ENCODE measurements around the gene SGIP1. TPM values are rescaled to one million over a fixed set of nuclear protein-coding genes. Genes with fewer than 3 reads are reported as not detected.

SGIP1 gene
- polyA plus RNA-seq, 1 of the 3 experiments (the other 2 are of a cell fraction) = 15.5 TPM

DNA sequence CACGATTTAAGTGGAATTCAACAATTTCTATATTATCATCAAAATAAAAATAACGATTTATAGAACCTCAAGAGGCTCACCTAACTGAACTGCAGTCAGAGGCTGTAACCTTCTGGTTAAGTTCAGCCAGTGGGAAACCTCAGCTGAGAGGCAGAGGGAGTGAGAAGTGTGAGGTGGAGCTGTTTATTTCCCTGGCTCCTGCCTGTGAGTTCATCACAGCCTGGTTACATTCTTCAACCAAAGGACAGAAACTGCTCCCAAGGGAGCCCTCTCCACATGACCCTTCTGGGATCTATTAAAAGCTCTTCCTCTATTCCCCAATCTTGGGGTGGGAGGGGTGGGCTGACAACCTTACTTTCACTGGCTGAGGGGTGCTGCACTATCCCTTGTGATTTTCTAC lies 240.5 kb downstream of the SGIP1 start:
- TF ChIP-seq FOSL2 (IDR thresholded peaks at IDR 0.05; ENCODE audit: borderline replicate concordance, low read depth) = no peak
- no peaks in the 10 kb centered on the region for H3F3A ChIP-seq (replicated peaks; ENCODE audit: insufficient read depth)
- no peaks in the 10 kb centered on the region for H3K9me2 ChIP-seq
- no peak overlapping the region for H3K4me2 ChIP-seq
- POLR2A ChIA-PET = no interaction called here
- H3K79me2 ChIP-seq (ENCODE audit: insufficient read depth) = no peaks in the 10 kb centered on the region
- CTCF ChIA-PET = interaction anchor here (1.1 kb wide), 1 partner anchor 9 kb away, joined by 3 read pairs; no protein-coding TSS in a partner anchor
- no peak overlapping the region for H3K27ac ChIP-seq (ENCODE audit: low read depth in 2 of 2, low read length in 1 of 2)
- no peaks in the 10 kb centered on the region for H3K36me3 ChIP-seq (replicated peaks in 1 of 2; ENCODE audit: control insufficient read depth in 1 of 2, insufficient read depth in 2 of 2, low read length in 1 of 2)
- no peak overlapping the region for H3K4me3 ChIP-seq (ENCODE audit: low read depth in 2 of 2, low read length in 1 of 2)
- H4K20me1 ChIP-seq (ENCODE audit: insufficient read depth) = no peaks in the 10 kb centered on the region
- H3K27me3 ChIP-seq (ENCODE audit: insufficient read depth) = no peaks in the 10 kb centered on the region
- no peaks in the 10 kb centered on the region; a peak in 2 of 4 replicates for H3K4me1 ChIP-seq (ENCODE audit: control insufficient read depth in 1 of 2, insufficient read depth in 2 of 2, low read depth in 1 of 2, low read length in 1 of 2)
- H3K9me3 ChIP-seq = no peaks in the 10 kb centered on the region
- no peak overlapping the region for H2AFZ ChIP-seq (ENCODE audit: low read depth)
- 20% methylated on average over 2 of the region's 2 CpGs for WGBS (ENCODE audit: low lambda C conversion rate)
- no peak overlapping the region for H3K9ac ChIP-seq
- DNase-seq = no peak

DNA sequence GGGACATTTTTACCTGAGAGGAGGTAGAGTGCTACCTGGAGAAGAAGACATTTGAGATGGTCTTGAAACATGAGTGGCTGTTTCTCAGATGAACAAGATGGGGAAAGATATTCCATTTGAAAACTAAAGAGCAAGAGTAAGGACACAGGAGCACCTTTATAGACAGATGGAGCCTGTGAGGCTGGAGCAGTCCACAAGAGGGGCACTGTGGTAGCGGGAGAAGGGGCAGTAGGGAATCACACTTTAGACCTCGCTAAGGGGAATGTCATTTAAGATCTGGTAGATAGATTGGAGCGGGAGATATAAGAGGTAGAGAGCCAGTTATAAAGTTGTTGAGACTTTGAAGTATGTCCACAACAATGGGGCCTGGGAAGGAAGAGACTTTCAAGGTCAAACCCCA lies 241.7 kb downstream of the SGIP1 start:
- TF ChIP-seq JUND (IDR thresholded peaks at IDR 0.05) (no peak), FOSL2 (IDR thresholded peaks at IDR 0.05; ENCODE audit: borderline replicate concordance, low read depth) (no peak)
- ChIA-PET CTCF (no interaction called here), POLR2A (interaction anchor here (0.6 kb wide), 1 partner anchor 159 kb away, joined by 5 read pairs; no protein-coding TSS in a partner anchor)
- no peaks in the 10 kb centered on the region for H3K9me3 ChIP-seq
- H2AFZ ChIP-seq (ENCODE audit: low read depth) = no peak overlapping the region
- no peaks in the 10 kb centered on the region for H3K27me3 ChIP-seq (ENCODE audit: insufficient read depth)
- no peaks in the 10 kb centered on the region for H3F3A ChIP-seq (replicated peaks; ENCODE audit: insufficient read depth)
- H3K9me2 ChIP-seq = no peaks in the 10 kb centered on the region
- 80% methylated on average over 3 of the region's 3 CpGs for WGBS (ENCODE audit: low lambda C conversion rate)
- no peaks in the 10 kb centered on the region for H4K20me1 ChIP-seq (ENCODE audit: insufficient read depth)
- no peaks in the 10 kb centered on the region for H3K79me2 ChIP-seq (ENCODE audit: insufficient read depth)
- no peak for DNase-seq
- no peak overlapping the region for H3K27ac ChIP-seq (ENCODE audit: low read depth in 2 of 2, low read length in 1 of 2)
- H3K4me2 ChIP-seq = no peak overlapping the region
- no peaks in the 10 kb centered on the region for H3K36me3 ChIP-seq (replicated peaks in 1 of 2; ENCODE audit: control insufficient read depth in 1 of 2, insufficient read depth in 2 of 2, low read length in 1 of 2)
- H3K4me3 ChIP-seq (ENCODE audit: low read depth in 2 of 2, low read length in 1 of 2) = no peak overlapping the region
- no peak overlapping the region for H3K9ac ChIP-seq
- H3K4me1 ChIP-seq (ENCODE audit: control insufficient read depth in 1 of 2, insufficient read depth in 2 of 2, low read depth in 1 of 2, low read length in 1 of 2) = no peaks in the 10 kb centered on the region; a peak in 2 of 4 replicates

DNA sequence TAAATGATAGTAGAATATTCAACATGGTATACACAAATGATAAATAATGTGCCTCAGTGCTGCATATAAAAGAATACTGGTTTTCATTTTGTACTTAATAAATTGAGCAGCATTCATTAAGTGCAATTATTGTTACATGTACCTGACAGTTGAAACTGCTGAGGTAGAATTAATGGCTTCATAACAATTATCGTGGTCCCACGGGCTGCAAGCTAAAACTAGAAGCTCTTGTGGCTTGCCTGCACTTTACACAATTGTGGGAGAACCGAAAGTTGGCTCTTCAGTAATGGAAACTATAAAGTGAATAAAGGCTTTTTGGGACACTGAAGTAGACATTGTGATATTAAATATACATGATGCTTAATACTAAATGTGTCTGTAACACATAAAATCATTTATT lies 243.9 kb downstream of the SGIP1 start:
- no peaks in the 10 kb centered on the region for H3K27me3 ChIP-seq (ENCODE audit: insufficient read depth)
- H2AFZ ChIP-seq (ENCODE audit: low read depth) = no peak overlapping the region
- no peaks in the 10 kb centered on the region for H3K79me2 ChIP-seq (ENCODE audit: insufficient read depth)
- H3K4me1 ChIP-seq (ENCODE audit: control insufficient read depth in 1 of 2, insufficient read depth in 2 of 2, low read depth in 1 of 2, low read length in 1 of 2) = no peaks in the 10 kb centered on the region; a peak in 2 of 4 replicates
- H3F3A ChIP-seq (replicated peaks; ENCODE audit: insufficient read depth) = no peaks in the 10 kb centered on the region
- DNase-seq = no peak
- H3K36me3 ChIP-seq (replicated peaks in 1 of 2; ENCODE audit: control insufficient read depth in 1 of 2, insufficient read depth in 2 of 2, low read length in 1 of 2) = no peaks in the 10 kb centered on the region
- POLR2A ChIA-PET = no interaction called here
- 50% methylated on average over 3 of the region's 3 CpGs for WGBS (ENCODE audit: low lambda C conversion rate)
- H3K4me3 ChIP-seq (ENCODE audit: low read depth in 2 of 2, low read length in 1 of 2) = no peak overlapping the region
- H3K9me2 ChIP-seq = no peaks in the 10 kb centered on the region
- CTCF ChIA-PET = interaction anchor here (0.8 to 2.3 kb wide), 3 partner anchors 12 to 371 kb away, joined by 3 to 11 read pairs (median 3); no protein-coding TSS in a partner anchor
- H3K4me2 ChIP-seq = no peak overlapping the region
- no peaks in the 10 kb centered on the region for H3K9me3 ChIP-seq
- peak overlapping the region in 1 of 2 experiments; percentile 11; a peak in 2 of 4 replicates for H3K27ac ChIP-seq (ENCODE audit: low read depth in 2 of 2, low read length in 1 of 2)
- no peaks in the 10 kb centered on the region for H4K20me1 ChIP-seq (ENCODE audit: insufficient read depth)
- H3K9ac ChIP-seq = no peak overlapping the region
- no peak for TF ChIP-seq TCF12 (IDR thresholded peaks at IDR 0.05)
- TF ChIP-seq JUND (IDR thresholded peaks at IDR 0.05) = no peak
- no peak for TF ChIP-seq TAF1 (IDR thresholded peaks at IDR 0.05; ENCODE audit: borderline replicate concordance, low read depth, low read length)
- TF ChIP-seq MXI1 (IDR thresholded peaks at IDR 0.05; ENCODE audit: low read depth, low read length) = no peak
- no peak for TF ChIP-seq RAD21 (IDR thresholded peaks at IDR 0.05; ENCODE audit: low read length)
- TF ChIP-seq, protein P1, sequence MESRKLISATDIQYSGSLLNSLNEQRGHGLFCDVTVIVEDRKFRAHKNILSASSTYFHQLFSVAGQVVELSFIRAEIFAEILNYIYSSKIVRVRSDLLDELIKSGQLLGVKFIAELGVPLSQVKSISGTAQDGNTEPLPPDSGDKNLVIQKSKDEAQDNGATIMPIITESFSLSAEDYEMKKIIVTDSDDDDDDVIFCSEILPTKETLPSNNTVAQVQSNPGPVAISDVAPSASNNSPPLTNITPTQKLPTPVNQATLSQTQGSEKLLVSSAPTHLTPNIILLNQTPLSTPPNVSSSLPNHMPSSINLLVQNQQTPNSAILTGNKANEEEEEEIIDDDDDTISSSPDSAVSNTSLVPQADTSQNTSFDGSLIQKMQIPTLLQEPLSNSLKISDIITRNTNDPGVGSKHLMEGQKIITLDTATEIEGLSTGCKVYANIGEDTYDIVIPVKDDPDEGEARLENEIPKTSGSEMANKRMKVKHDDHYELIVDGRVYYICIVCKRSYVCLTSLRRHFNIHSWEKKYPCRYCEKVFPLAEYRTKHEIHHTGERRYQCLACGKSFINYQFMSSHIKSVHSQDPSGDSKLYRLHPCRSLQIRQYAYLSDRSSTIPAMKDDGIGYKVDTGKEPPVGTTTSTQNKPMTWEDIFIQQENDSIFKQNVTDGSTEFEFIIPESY (IDR thresholded peaks at IDR 0.05; ENCODE audit: borderline replicate concordance, low read depth) = no peak
- TF ChIP-seq NFIC (IDR thresholded peaks at IDR 0.05; ENCODE audit: borderline replicate concordance) = no peak
- no peak for TF ChIP-seq POLR2AphosphoS5 (IDR thresholded peaks at IDR 0.05; ENCODE audit: low read depth, low read length)
- no peak for TF ChIP-seq FOXJ3 (CRISPR knock-in tag; IDR thresholded peaks at IDR 0.05)
- no peak for TF ChIP-seq SIN3A (IDR thresholded peaks at IDR 0.05; ENCODE audit: borderline replicate concordance, low read depth, low read length)
- no peak for TF ChIP-seq CHD2 (IDR thresholded peaks at IDR 0.05; ENCODE audit: low read length, partially characterized antibody)
- TF ChIP-seq, protein P2, sequence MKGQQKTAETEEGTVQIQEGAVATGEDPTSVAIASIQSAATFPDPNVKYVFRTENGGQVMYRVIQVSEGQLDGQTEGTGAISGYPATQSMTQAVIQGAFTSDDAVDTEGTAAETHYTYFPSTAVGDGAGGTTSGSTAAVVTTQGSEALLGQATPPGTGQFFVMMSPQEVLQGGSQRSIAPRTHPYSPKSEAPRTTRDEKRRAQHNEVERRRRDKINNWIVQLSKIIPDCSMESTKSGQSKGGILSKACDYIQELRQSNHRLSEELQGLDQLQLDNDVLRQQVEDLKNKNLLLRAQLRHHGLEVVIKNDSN (IDR thresholded peaks at IDR 0.05; ENCODE audit: borderline replicate concordance, low read depth) = no peak
- TF ChIP-seq RCOR1 (IDR thresholded peaks at IDR 0.05; ENCODE audit: low read length) = no peak
- TF ChIP-seq NRF1 (IDR thresholded peaks at IDR 0.05; ENCODE audit: low read depth, low read length) = no peak
- TF ChIP-seq, protein P3, sequence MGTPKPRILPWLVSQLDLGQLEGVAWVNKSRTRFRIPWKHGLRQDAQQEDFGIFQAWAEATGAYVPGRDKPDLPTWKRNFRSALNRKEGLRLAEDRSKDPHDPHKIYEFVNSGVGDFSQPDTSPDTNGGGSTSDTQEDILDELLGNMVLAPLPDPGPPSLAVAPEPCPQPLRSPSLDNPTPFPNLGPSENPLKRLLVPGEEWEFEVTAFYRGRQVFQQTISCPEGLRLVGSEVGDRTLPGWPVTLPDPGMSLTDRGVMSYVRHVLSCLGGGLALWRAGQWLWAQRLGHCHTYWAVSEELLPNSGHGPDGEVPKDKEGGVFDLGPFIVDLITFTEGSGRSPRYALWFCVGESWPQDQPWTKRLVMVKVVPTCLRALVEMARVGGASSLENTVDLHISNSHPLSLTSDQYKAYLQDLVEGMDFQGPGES (IDR thresholded peaks at IDR 0.05; ENCODE audit: low read depth, low read length) = no peak
- TF ChIP-seq EP300 (IDR thresholded peaks at IDR 0.05; ENCODE audit: borderline replicate concordance in 1 of 2, low read depth in 1 of 2, low read length in 1 of 2) = no peak

Measured in SK-N-SH (cell line).